ENCODE results near the gene CPEB2.
"Not testable (repeated sequence)": the region's sequence is repeated elsewhere in the genome, so short reads cannot be mapped to it uniquely, and the experiment has no call there.

CPEB2 gene

DNA sequence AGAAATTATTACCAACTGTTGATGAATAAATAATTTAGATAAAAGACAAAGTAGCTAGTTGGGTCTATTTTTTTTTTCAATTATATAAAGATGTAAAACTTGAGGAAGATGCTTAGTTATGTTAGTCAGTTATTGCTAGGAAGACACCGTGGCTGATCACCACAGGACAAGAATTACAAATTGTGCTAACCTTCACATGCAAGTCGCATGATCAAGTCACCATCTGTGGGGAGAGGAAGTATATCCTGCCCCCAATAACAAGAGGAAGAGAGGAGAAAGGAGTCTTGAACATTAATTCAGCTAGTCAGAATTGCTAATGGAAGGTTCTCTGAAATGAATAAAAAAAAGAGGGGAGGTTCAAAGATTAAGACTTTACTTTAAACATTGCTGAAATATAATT lies 52.3 kb downstream of the CPEB2 start:
- Histone ChIP-seq H3K27ac (ENCODE audit: low read depth, low read length) (no peak overlapping the region), H3K9me3 (ENCODE audit: control insufficient read depth, insufficient read depth, low read depth, low read length) (peaks cover 6% of the 10 kb centered on the region; the same call in 1 of the 2 replicates), H3K27me3 (ENCODE audit: control insufficient read depth, insufficient read depth, low read length) (no peaks in the 10 kb centered on the region), H3K4me1 (ENCODE audit: control insufficient read depth, insufficient read depth, low read length) (no peaks in the 10 kb centered on the region), H3K36me3 (ENCODE audit: control insufficient read depth, insufficient read depth, low read length) (peaks cover 14% of the 10 kb centered on the region), H3K9ac (ENCODE audit: low read length) (no peak overlapping the region), H3K4me3 (ENCODE audit: low read depth, low read length) (no peak overlapping the region)

GRCh38 chr4:15060213-15060612 lies 57.9 kb downstream of the CPEB2 start:
- Histone ChIP-seq H3K9me3 (ENCODE audit: control insufficient read depth, insufficient read depth, low read depth, low read length) (peaks cover 3% of the 10 kb centered on the region; the same call in 1 of the 2 replicates), H3K36me3 (ENCODE audit: control insufficient read depth, insufficient read depth, low read length) (peaks cover 16% of the 10 kb centered on the region), H3K27me3 (ENCODE audit: control insufficient read depth, insufficient read depth, low read length) (no peaks in the 10 kb centered on the region), H3K9ac (ENCODE audit: low read length) (no peak overlapping the region), H3K4me3 (ENCODE audit: low read depth, low read length) (no peak overlapping the region), H3K27ac (ENCODE audit: low read depth, low read length) (no peak overlapping the region), H3K4me1 (ENCODE audit: control insufficient read depth, insufficient read depth, low read length) (no peaks in the 10 kb centered on the region)

DNA sequence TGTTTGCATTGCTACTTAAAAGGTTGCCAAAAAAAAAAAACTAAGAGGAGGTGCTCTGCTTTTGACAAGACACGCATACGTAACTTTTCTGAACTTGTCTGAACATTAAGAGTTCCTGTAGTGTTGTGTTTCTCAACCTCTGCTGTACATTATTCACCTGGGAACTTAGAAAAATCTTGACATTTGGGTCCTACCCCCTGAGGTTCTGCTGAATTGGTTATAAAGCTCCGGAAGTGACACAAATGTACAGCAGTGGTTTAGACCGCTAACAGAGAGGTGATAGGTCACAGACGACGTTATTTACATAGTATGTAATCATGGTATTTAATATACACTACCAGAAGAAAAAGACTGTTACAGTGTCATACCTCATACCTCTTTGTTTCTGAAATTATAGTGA lies 61.1 kb downstream of the CPEB2 start:
- Histone ChIP-seq H3K27me3 (ENCODE audit: control insufficient read depth, insufficient read depth, low read length) (no peaks in the 10 kb centered on the region), H3K27ac (ENCODE audit: low read depth, low read length) (no peak overlapping the region), H3K9ac (ENCODE audit: low read length) (no peak overlapping the region), H3K4me3 (ENCODE audit: low read depth, low read length) (no peak overlapping the region), H3K4me1 (ENCODE audit: control insufficient read depth, insufficient read depth, low read length) (no peaks in the 10 kb centered on the region), H3K36me3 (ENCODE audit: control insufficient read depth, insufficient read depth, low read length) (peaks cover 14% of the 10 kb centered on the region), H3K9me3 (ENCODE audit: control insufficient read depth, insufficient read depth, low read depth, low read length) (peaks cover 3% of the 10 kb centered on the region; the same call in 1 of the 2 replicates)

GRCh38 chr4:15065516-15065915 lies 63.2 kb downstream of the CPEB2 start:
- no peaks in the 10 kb centered on the region for H3K27me3 ChIP-seq (ENCODE audit: control insufficient read depth, insufficient read depth, low read length)
- H3K9me3 ChIP-seq (ENCODE audit: control insufficient read depth, insufficient read depth, low read depth, low read length), result no peaks in the 10 kb centered on the region
- H3K9ac ChIP-seq (ENCODE audit: low read length), result no peak overlapping the region
- H3K36me3 ChIP-seq (ENCODE audit: control insufficient read depth, insufficient read depth, low read length), result no peaks in the 10 kb centered on the region
- H3K4me1 ChIP-seq (ENCODE audit: control insufficient read depth, insufficient read depth, low read length), result no peaks in the 10 kb centered on the region
- no peak overlapping the region for H3K27ac ChIP-seq (ENCODE audit: low read depth, low read length)
- H3K4me3 ChIP-seq (ENCODE audit: low read depth, low read length), result no peak overlapping the region

- Histone ChIP-seq H3K4me1 (ENCODE audit: control insufficient read depth, insufficient read depth, low read length) (no peaks in the 10 kb centered on the region), H3K9me3 (ENCODE audit: control insufficient read depth, insufficient read depth, low read depth, low read length) (no peaks in the 10 kb centered on the region), H3K27me3 (ENCODE audit: control insufficient read depth, insufficient read depth, low read length) (no peaks in the 10 kb centered on the region), H3K27ac (ENCODE audit: low read depth, low read length) (no peak overlapping the region), H3K9ac (ENCODE audit: low read length) (no peak overlapping the region), H3K4me3 (ENCODE audit: low read depth, low read length) (no peak overlapping the region), H3K36me3 (ENCODE audit: control insufficient read depth, insufficient read depth, low read length) (no peaks in the 10 kb centered on the region)
Observed at GRCh38 chr4:15066140-15066539, 63.9 kb downstream of the CPEB2 start.

DNA sequence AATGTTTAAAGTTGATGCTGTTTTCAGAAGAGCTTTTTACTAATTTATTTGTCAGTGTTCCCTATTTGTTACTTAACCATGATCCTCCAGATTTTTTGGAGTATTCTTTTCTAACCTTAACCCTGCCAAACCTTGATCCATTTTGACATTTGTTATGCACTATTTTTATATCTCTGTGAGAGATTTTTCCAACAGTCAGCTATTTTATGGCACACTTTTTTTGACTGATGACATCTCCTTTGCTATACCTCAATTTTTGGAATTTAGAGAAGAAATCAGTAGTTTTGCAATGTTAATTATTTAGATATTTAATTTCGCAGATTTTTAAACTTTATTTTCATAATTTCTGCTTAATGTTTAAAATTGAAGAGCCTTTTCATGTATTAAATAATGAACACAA lies 66.0 kb downstream of the CPEB2 start:
- H3K9me3 ChIP-seq (ENCODE audit: control insufficient read depth, insufficient read depth, low read depth, low read length), result no peaks in the 10 kb centered on the region
- H3K9ac ChIP-seq (ENCODE audit: low read length), result no peak overlapping the region
- no peaks in the 10 kb centered on the region for H3K36me3 ChIP-seq (ENCODE audit: control insufficient read depth, insufficient read depth, low read length)
- H3K4me3 ChIP-seq (ENCODE audit: low read depth, low read length), result no peak overlapping the region
- H3K27ac ChIP-seq (ENCODE audit: low read depth, low read length), result no peak overlapping the region
- no peaks in the 10 kb centered on the region for H3K4me1 ChIP-seq (ENCODE audit: control insufficient read depth, insufficient read depth, low read length)
- H3K27me3 ChIP-seq (ENCODE audit: control insufficient read depth, insufficient read depth, low read length), result no peaks in the 10 kb centered on the region

GRCh38 chr4:15075875-15076274 lies 73.6 kb downstream of the CPEB2 start:
- Histone ChIP-seq H3K4me1 (ENCODE audit: control insufficient read depth, insufficient read depth, low read length) (no peaks in the 10 kb centered on the region), H3K9ac (ENCODE audit: low read length) (no peak overlapping the region), H3K27me3 (ENCODE audit: control insufficient read depth, insufficient read depth, low read length) (no peaks in the 10 kb centered on the region), H3K27ac (ENCODE audit: low read depth, low read length) (no peak overlapping the region), H3K9me3 (ENCODE audit: control insufficient read depth, insufficient read depth, low read depth, low read length) (peaks cover 3% of the 10 kb centered on the region; the same call in 1 of the 2 replicates), H3K4me3 (ENCODE audit: low read depth, low read length) (no peak overlapping the region), H3K36me3 (ENCODE audit: control insufficient read depth, insufficient read depth, low read length) (no peaks in the 10 kb centered on the region)

- Histone ChIP-seq H3K4me3 (ENCODE audit: low read depth, low read length) (no peak overlapping the region), H3K27me3 (ENCODE audit: control insufficient read depth, insufficient read depth, low read length) (no peaks in the 10 kb centered on the region), H3K9ac (ENCODE audit: low read length) (no peak overlapping the region), H3K27ac (ENCODE audit: low read depth, low read length) (no peak overlapping the region), H3K4me1 (ENCODE audit: control insufficient read depth, insufficient read depth, low read length) (no peaks in the 10 kb centered on the region), H3K9me3 (ENCODE audit: control insufficient read depth, insufficient read depth, low read depth, low read length) (peaks cover 3% of the 10 kb centered on the region; the same call in 1 of the 2 replicates), H3K36me3 (ENCODE audit: control insufficient read depth, insufficient read depth, low read length) (no peaks in the 10 kb centered on the region)
Observed at GRCh38 chr4:15077969-15078368, 75.7 kb downstream of the CPEB2 start.

GRCh38 chr4:15078682-15079642 lies 76.7 kb downstream of the CPEB2 start:
- no peak overlapping the region for H3K27ac ChIP-seq (ENCODE audit: low read depth, low read length)

DNA sequence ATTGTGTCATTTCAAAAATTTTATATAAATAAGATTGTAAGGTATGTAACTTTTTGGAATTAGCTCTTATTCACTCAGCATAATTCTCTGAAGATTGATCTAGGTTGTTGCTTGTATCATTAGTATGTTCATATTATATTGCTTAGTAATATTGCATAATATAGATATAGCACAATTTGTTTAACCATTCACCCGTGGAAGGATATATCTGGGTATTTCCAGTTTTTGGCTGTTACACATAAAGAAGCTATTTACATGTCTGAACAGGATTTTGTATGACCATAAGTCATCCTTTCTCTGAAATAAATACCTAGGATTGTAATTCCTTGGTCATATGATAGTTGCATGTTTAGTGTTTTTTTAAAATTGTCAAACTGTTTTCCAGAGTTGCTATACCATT lies 82.5 kb downstream of the CPEB2 start:
- Histone ChIP-seq H3K27ac (ENCODE audit: low read depth, low read length) (no peak overlapping the region), H3K27me3 (ENCODE audit: control insufficient read depth, insufficient read depth, low read length) (no peaks in the 10 kb centered on the region), H3K9me3 (ENCODE audit: control insufficient read depth, insufficient read depth, low read depth, low read length) (peaks cover 28% of the 10 kb centered on the region), H3K9ac (ENCODE audit: low read length) (no peak overlapping the region), H3K4me1 (ENCODE audit: control insufficient read depth, insufficient read depth, low read length) (no peaks in the 10 kb centered on the region), H3K36me3 (ENCODE audit: control insufficient read depth, insufficient read depth, low read length) (no peaks in the 10 kb centered on the region), H3K4me3 (ENCODE audit: low read depth, low read length) (no peak overlapping the region)

More at GRCh38 chr4:15078682-15079642, 76.7 kb downstream of the CPEB2 start:
- Histone ChIP-seq H3K27me3 (ENCODE audit: control insufficient read depth, insufficient read depth, low read length) (no peaks in the 10 kb centered on the region), H3K36me3 (ENCODE audit: control insufficient read depth, insufficient read depth, low read length) (no peaks in the 10 kb centered on the region), H3K9ac (ENCODE audit: low read length) (no peak overlapping the region), H3K9me3 (ENCODE audit: control insufficient read depth, insufficient read depth, low read depth, low read length) (peaks cover 3% of the 10 kb centered on the region; the same call in 1 of the 2 replicates), H3K4me1 (ENCODE audit: control insufficient read depth, insufficient read depth, low read length) (no peaks in the 10 kb centered on the region), H3K4me3 (ENCODE audit: low read depth, low read length) (no peak overlapping the region)

DNA sequence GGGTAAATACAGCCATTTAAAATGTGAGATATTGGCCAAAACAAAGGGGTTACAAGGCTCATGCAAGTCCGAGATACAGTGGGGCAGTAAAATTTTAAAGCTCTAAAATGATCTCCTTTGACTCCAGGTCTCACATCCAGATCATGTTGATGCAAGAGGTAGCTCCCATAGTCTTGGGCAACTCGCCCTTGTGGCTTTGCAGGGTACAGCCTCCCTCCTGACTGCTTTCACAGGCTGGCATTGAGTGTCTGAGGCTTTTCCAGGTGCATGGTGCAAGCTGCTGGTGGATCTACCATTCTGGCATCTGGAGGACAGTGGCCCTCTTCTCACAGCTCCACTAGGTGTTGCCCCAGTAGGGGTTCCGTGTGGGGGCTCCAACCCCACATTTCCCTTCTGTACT lies 83.5 kb downstream of the CPEB2 start:
- H3K4me1 ChIP-seq (ENCODE audit: control insufficient read depth, insufficient read depth, low read length); H3K36me3 ChIP-seq (ENCODE audit: control insufficient read depth, insufficient read depth, low read length); H3K27ac ChIP-seq (ENCODE audit: low read depth, low read length); H3K27me3 ChIP-seq (ENCODE audit: control insufficient read depth, insufficient read depth, low read length); H3K4me3 ChIP-seq (ENCODE audit: low read depth, low read length); H3K9ac ChIP-seq (ENCODE audit: low read length): not testable (repeated sequence)
- H3K9me3 ChIP-seq (ENCODE audit: control insufficient read depth, insufficient read depth, low read depth, low read length), result peaks cover 31% of the 10 kb centered on the region
